Large intestine (tissue), 3 donors: ENCODE data around the gene H6PD. TPM values are rescaled to one million over a fixed set of nuclear protein-coding genes. Genes with fewer than 3 reads are reported as not detected.

ENCODE experiments used
- DNase-seq, 2 donors: peaks; one replicate each; pipeline versions ENCODE4 v3.0.0 to v3.0.0-alpha.2; 2013
- H3K27ac ChIP-seq: one replicate; pipeline ENCODE4 v1.5.1; 2013; ENCODE audit warnings: low read length
- H3K27me3 ChIP-seq: 2 replicates; pipeline ENCODE4 v1.6.1; 2013; ENCODE audit warnings: low read length; ENCODE audit not compliant: control insufficient read depth, insufficient read depth
- H3K36me3 ChIP-seq: 2 replicates; pipeline ENCODE4 v1.6.1; 2013; ENCODE audit warnings: low read length; ENCODE audit not compliant: control insufficient read depth, insufficient read depth
- H3K4me1 ChIP-seq: one replicate; pipeline ENCODE4 v1.6.1; 2013; ENCODE audit warnings: low read length; ENCODE audit not compliant: control insufficient read depth, insufficient read depth
- H3K4me3 ChIP-seq: one replicate; pipeline ENCODE4 v1.5.1; 2013; ENCODE audit warnings: low read length
- H3K9me3 ChIP-seq: one replicate; pipeline ENCODE4 v1.6.1; 2013; ENCODE audit warnings: mild to moderate bottlenecking, low read depth, low read length, moderate library complexity; ENCODE audit not compliant: control insufficient read depth
- WGBS: methylation state at CpG from one replicate; pipeline ENCODE4 v1.1.5; 2013; ENCODE audit warnings: low lambda C conversion rate; ENCODE audit not compliant: insufficient coverage; 5-methylcytosine and 5-hydroxymethylcytosine counted together
- polyA plus RNA-seq: library from polyadenylated mRNA; unstranded; fragments of 120-200 nt; gene quantifications from one replicate; pipeline ENCODE4 v1.2.1, GENCODE V29; 2013

The H6PD gene
- polyA plus RNA-seq, 1 donor = 36.6 TPM

DNA sequence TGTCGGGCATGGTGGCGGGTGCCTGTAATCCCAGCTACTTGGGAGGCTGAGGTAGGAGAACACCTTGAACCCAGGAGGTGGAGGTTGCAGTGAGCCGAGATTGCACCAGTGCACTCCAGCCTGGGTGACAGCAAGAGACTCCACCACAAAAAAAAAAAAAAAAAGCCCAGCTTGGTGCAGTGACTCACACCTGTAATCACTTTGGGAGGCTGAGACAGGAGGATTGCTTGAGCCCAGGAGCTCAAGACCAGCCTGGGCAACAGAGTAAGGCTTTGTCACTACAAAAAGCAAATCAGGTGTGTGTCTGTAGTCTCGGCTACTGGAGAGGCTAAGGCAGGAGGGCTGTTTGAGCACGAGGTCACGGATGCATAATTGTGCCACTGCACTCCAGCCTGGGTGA lies 5.0 kb upstream of the H6PD start:
- Histone ChIP-seq H3K27ac (no peak overlapping the region), H3K4me3 (no peak overlapping the region), H3K36me3 (no peaks in the 10 kb centered on the region), H3K27me3 (no peaks in the 10 kb centered on the region), H3K9me3 (no peaks in the 10 kb centered on the region), H3K4me1 (peaks cover 3% of the 10 kb centered on the region)
- DNase-seq = no peak
- no CpG with 5 or more reads among the region's 6 CpGs for WGBS

DNA sequence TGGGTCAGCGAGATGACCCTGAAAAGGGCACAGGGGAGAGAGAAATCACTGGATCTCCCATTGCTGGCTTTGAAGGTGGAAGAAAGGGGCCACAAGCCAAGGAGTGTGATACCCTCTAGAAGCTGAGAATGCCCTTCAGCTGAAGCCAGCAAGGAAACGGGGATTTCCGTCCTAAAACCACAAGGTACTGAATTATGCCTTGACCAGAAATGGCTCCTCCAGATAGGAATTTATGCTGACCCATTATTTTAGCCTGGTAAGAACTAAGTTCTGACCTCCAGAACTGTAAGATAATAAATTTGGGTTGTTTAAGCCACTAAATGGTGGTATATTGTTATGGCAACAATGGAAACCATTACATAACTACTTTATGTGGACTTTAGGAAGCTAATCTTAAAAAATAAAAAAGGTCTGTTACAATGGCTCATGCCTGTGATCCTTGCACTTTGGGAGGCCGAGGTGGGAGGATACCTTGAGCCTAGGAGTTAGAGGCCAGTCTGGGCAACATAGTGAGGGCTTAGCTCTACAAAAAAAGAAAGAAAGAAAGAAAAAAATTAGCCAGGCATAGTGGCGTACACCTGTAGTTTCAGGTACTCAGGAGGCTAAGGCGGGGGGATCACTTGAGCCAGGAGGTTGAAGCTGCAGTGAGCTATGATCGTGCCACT lies 3.6 kb upstream of the H6PD start:
- H3K27me3 ChIP-seq = no peaks in the 10 kb centered on the region

DNA sequence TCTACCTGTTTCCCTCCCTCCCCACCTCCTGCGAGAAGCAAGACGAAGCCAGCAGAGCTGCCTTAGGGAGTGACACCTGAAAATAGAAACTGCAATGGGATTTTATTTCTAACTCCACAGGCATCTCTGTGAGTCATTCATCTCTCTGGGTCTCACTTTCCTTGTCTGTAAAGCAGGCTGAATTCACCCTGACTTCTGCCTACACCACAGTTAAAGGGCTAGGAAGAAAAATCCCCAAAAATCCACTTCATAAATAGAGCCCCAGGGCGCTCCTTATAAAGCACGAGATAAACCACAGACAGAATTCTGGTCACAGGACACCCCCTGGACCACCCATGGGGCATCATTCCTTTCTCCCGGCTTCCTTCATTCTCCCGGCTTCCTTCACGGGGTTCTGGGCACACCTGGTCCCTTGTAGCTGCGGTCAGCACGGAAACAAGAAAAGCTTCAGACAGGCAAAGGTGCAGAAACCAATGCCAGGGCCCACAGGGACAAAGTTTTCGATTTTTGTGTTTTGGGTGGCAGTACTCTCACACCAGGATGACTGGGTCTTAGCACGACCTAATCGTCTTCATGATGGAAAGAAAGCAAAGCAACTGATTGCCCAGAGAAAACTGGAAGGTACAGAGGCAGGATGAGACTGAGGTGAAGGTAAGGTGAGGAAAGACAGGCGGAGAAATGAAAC lies 2.8 kb upstream of the H6PD start:
- Histone ChIP-seq H3K27me3 (no peaks in the 10 kb centered on the region), H3K36me3 (no peaks in the 10 kb centered on the region), H3K9me3 (no peaks in the 10 kb centered on the region), H3K27ac (no peak overlapping the region), H3K4me1 (peaks cover 3% of the 10 kb centered on the region), H3K4me3 (no peak overlapping the region)
- no peak for DNase-seq
- WGBS = 70% methylated on average over 2 of the region's 13 CpGs

More for the DNA sequence above, 3.6 kb upstream of the H6PD start:
- WGBS = 95% methylated on average over 3 of the region's 7 CpGs
- peaks cover 3% of the 10 kb centered on the region for H3K4me1 ChIP-seq
- no peak for DNase-seq
- H3K27ac ChIP-seq = no peak overlapping the region
- no peaks in the 10 kb centered on the region for H3K9me3 ChIP-seq
- no peaks in the 10 kb centered on the region for H3K36me3 ChIP-seq
- H3K4me3 ChIP-seq = no peak overlapping the region

DNA sequence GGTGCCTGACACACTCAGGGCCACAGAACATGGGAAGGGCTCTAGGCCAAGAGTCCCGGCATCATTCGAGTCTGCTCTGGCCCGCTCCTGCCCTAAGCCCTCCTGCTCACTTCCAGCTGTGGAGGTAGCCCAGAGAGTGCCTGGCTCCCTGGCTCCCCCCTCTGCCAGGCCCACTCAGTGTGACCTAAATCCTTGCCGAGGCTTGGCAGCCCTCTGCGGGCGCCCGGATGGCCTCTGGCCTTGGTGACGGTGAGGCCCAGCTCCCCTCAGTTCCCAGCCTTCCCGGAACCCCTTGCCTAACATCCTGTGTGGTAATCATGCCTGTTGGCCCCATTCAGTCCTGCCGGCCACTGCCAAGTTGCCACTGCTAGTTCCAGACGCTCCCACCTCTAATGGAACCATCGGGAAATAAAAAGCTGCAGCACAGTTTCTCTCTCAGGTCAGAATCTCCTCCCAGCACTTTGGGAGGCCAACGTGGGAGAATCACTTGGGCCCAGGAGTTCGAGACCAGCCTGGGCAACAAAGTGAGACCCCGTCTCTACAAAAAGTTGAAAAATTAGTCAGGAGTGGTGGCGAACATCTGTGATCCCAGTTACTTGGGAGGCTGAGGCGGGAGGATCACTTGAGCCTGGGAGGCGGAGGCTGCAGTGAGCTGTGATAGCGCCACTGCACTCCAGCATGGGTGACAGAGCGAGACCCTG lies 1.2 kb upstream of the H6PD start:
- Histone ChIP-seq H3K4me3 (no peak overlapping the region), H3K27me3 (no peaks in the 10 kb centered on the region), H3K36me3 (peaks cover 4% of the 10 kb centered on the region), H3K27ac (peak overlapping the region; percentile 88), H3K9me3 (no peaks in the 10 kb centered on the region), H3K4me1 (peaks cover 9% of the 10 kb centered on the region)
- peak in 1 of 2 donors; percentile 59 for DNase-seq
- no CpG with 5 or more reads among the region's 20 CpGs for WGBS

DNA sequence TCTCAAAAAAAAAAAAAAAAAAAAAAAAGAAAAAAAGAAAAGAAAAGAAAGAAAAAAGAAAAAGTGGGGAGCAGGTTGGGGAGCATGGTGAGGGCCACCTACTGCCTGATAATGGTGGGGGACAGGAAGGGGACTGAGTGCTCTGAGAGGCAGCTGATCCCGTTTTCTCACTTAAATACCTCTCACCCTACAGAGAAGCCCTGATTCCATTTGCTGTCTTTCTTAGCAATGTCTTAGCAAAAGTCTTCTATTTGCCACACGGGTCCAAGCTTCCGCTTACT lies 692 bp upstream of the H6PD start:
- Histone ChIP-seq H3K27ac (peak overlapping the region; percentile 88), H3K36me3 (peaks cover 4% of the 10 kb centered on the region), H3K4me1 (peaks cover 11% of the 10 kb centered on the region), H3K4me3 (peak overlapping the region; percentile 69), H3K9me3 (no peaks in the 10 kb centered on the region), H3K27me3 (no peaks in the 10 kb centered on the region)
- WGBS = no CpG with 5 or more reads among the region's 3 CpGs
- no peak for DNase-seq

DNA sequence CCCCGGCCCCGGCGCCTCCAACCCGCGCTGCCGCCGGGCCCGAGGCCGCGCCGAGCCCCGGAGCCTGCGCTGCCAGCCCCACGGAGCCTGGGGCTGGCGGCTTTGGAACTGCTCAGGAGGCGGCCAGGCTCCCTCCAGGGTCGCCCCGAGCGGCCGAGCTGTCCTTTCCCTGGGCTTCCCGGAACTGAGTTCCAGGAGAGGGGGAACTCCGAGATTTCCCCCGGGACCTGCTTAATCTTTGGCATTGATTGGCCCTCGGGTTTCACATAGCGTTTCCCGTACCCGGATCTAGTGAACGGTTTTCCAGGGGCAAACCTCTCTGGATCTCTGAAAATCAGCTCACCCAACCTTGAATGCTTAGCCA lies 504 bp downstream of the H6PD start:
- no CpG with 5 or more reads among the region's 28 CpGs for WGBS
- H3K27me3 ChIP-seq = no peaks in the 10 kb centered on the region
- peaks cover 4% of the 10 kb centered on the region for H3K36me3 ChIP-seq
- H3K27ac ChIP-seq = peak overlapping the region; percentile 89
- H3K4me3 ChIP-seq = peak overlapping the region; percentile 75
- no peaks in the 10 kb centered on the region for H3K9me3 ChIP-seq
- H3K4me1 ChIP-seq = peaks cover 21% of the 10 kb centered on the region
- no peak for DNase-seq

DNA sequence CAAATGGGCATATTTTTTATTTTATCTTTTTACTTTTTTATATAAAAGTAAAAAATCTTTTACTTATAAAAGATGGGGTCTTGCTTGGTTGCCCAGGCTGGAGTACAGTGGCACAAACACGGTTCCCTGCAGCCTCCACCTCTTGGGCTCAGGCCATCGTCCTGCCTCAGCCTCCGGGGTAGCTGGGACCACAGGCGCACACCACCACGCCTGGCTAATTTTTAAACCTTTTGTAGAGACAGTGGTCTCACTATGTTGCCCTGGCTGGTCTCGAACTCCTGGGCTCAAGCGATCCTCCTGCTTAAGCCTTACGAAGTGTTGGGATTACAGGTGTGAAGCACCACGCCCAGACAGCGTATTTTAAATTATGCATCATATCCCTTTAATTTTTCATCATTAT lies 986 bp downstream of the H6PD start:
- WGBS = no CpG with 5 or more reads among the region's 10 CpGs
- no peak for DNase-seq
- Histone ChIP-seq H3K27me3 (no peaks in the 10 kb centered on the region), H3K9me3 (no peaks in the 10 kb centered on the region), H3K27ac (peak overlapping the region; percentile 89), H3K36me3 (peaks cover 4% of the 10 kb centered on the region), H3K4me1 (peaks cover 21% of the 10 kb centered on the region), H3K4me3 (peak overlapping the region; percentile 75)

DNA sequence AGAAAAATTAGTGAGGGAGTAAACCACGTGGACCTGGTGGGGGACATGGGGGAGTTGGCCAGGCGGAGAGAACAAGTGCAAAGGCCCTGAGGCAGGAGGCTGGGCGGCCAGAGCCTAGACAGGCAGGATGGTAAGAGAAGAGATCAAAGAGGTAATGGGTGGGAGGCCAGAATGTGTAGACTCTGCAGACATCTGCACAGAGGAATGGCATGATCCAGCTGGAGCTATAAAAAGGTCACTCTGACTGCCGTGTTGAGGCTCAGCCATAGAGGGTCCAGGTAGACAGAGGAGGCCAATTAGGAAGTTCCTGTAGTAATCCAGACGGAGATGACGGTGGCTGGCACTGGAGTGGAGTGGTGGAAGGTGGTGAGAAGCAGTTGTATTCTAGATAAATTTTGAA lies 3.6 kb downstream of the H6PD start:
- peaks cover 7% of the 10 kb centered on the region for H3K36me3 ChIP-seq
- H3K4me1 ChIP-seq = peaks cover 36% of the 10 kb centered on the region
- H3K27ac ChIP-seq = peak overlapping the region; percentile 22
- H3K9me3 ChIP-seq = no peaks in the 10 kb centered on the region
- DNase-seq = no peak
- no peak overlapping the region for H3K4me3 ChIP-seq
- 100% methylated on average over 2 of the region's 6 CpGs for WGBS
- H3K27me3 ChIP-seq = no peaks in the 10 kb centered on the region

DNA sequence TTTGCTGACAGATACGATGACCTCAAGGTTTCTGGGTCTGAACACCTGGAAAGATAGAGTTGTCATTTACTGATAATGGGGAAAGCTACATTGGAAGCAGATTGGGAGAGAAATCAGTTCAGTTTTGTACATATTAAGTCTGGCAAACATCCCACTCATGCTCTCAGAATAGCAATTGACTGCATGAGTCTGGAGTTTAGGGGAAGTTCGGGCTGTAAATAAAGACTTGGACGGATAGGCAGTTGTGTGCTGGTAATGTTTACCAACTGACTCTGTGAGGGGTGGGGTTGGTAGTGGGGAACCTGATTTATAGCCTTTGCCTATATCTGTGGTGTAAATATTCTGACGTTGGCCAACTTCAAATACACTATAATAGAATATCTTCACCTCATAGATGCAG lies 4.0 kb downstream of the H6PD start:
- WGBS = 20% methylated on average over 1 of the region's 4 CpGs
- Histone ChIP-seq H3K27ac (peak overlapping the region; percentile 22), H3K27me3 (no peaks in the 10 kb centered on the region), H3K4me1 (peaks cover 36% of the 10 kb centered on the region), H3K9me3 (no peaks in the 10 kb centered on the region), H3K36me3 (peaks cover 9% of the 10 kb centered on the region), H3K4me3 (no peak overlapping the region)
- DNase-seq = no peak

DNA sequence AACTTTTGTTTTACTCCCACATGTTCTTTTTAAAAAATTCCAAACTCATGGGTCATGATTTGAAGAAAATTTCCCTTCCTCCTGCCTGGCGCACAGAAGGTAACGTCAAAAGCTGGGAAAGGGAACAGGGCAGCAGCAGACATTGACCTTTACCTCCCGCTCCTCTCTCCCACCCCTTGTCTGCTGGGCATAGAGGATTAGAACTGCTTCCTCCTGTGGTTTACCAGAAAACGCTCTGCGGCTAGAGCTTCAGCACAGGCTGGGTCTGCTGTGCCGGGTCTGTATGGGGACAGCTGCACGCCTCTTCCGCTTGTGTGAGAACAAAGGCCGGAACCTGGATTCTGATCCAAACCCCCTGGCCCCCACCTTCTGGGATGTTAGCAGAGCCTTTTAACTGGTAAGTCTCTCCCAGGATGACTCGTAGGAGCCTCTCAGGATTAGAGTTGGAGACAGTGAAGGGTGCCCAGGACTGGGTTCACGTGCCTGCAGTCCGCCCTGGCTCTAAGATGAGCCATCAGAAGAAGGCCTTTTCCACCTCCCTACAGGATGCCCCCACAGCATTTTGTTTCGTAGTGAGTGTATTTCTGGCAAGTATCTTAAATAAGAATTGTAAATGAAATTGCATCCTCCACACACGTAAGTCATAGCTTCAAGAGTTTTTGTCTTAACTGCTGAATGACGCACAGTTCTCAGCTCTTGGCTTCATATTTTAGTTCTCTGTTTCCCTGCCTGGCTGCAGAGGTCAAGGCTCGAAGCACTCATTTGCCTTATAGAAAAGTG lies 5.2 kb downstream of the H6PD start:
- Histone ChIP-seq H3K36me3 (peaks cover 13% of the 10 kb centered on the region), H3K9me3 (no peaks in the 10 kb centered on the region), H3K27me3 (no peaks in the 10 kb centered on the region), H3K27ac (peak overlapping the region; percentile 17), H3K4me1 (peaks cover 38% of the 10 kb centered on the region), H3K4me3 (no peak overlapping the region)
- 80% methylated on average over 2 of the region's 16 CpGs for WGBS
- DNase-seq = peak in 1 of 2 donors; percentile 68
